NCI-H1092 treated with DMSO at 0.1 percent for 48 hours (cell line): Measurements from ENCODE around the gene MGAT4C.
A peak's percentile ranks its signal among the peaks of the same experiment; 100 is the strongest.

ENCODE experiments used
- DNase-seq: peaks from one replicate; lab custom pipeline; 2025; lab: John Stamatoyannopoulos, UW

The MGAT4C gene

GRCh38 chr12:85971800-85972199 lies 284.4 kb downstream of the MGAT4C start:
- no peak for DNase-seq

GRCh38 chr12:85968606-85969005 lies 287.6 kb downstream of the MGAT4C start:
- DNase-seq: no peak

DNA sequence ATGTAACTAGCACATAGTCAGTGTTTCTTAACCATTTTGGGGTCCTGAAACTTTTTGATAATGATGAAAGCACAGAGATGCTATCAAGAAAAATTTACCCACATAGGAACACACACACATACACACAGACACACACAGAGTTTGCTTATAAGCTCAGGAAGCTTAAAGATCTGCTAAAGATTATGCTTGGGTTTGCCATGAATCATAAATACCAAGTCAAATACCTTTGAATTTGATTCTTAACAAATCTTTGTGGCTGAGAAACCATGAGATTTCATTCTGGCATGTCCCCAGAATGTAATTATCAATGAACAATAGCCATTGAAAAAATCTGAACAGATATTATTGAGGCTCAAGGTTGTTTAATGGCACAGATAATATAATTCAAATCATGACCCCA lies 292.9 kb downstream of the MGAT4C start:
- no peak for DNase-seq

- DNase-seq: no peak
Measured at GRCh38 chr12:85956081-85956480, 300.1 kb downstream of the MGAT4C start.

GRCh38 chr12:85955127-85955526 lies 301.1 kb downstream of the MGAT4C start:
- peak; percentile 9 for DNase-seq

GRCh38 chr12:85951823-85952222 lies 304.4 kb downstream of the MGAT4C start:
- DNase-seq: peak; percentile 30

DNA sequence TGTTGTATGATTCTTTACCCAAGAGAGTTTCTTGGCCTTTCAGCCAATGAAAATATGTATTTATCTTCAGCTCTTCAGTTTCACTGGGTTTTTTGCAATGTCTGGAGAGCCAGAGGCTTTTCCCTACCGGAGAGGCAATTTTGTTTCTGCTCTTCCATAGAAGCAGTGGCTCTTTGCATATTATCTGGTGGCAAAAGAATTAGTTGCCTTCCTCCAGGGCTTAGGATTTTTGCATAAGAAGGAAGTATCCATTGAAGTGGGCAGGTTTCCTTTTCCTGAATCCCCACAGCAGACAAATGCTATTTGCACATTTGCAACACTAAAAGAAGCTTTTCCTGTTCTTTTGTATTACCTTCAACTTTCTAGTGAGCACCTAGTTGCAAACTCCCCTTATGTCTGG lies 306.9 kb downstream of the MGAT4C start:
- no peak for DNase-seq

DNA sequence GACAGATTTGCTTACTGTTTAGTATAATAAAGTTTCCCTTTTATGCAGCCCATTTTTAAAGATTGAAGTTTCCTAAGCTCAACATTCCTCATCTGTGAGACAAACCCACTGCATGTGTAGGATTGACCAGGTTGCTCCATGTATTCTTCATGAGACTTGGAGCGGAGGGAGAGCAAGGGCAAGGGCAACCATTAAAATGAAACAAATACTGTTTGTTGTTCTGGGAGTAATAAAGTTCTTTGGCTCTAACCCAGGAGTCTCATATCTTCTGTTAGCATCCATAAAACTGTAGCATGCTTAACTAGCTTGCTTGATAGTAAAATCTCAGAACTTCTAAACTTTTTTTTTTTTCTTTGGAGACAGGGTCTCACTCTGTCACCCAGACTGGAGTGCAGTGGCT lies 307.9 kb downstream of the MGAT4C start:
- DNase-seq: no peak

DNA sequence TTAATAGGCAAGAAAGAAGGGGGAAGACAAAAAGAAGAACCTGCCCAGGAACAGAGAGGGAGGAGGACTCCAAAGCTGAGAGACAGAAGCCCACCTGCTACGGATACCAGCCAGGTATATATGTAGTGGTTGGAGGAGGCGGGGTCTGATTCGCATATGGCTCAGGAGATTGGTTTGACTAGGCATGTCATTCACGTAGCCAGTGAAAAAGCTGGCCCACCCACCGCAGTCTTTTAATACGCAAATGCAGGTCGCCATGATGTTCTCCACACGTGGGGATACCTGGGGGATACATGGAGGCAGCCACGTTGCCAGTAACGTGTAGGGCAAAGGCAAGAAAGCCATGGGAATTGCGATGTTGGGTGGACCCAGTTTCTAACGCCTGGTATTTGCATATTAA lies 308.9 kb downstream of the MGAT4C start:
- no peak for DNase-seq

GRCh38 chr12:85946375-85946774 lies 309.8 kb downstream of the MGAT4C start:
- no peak for DNase-seq

DNA sequence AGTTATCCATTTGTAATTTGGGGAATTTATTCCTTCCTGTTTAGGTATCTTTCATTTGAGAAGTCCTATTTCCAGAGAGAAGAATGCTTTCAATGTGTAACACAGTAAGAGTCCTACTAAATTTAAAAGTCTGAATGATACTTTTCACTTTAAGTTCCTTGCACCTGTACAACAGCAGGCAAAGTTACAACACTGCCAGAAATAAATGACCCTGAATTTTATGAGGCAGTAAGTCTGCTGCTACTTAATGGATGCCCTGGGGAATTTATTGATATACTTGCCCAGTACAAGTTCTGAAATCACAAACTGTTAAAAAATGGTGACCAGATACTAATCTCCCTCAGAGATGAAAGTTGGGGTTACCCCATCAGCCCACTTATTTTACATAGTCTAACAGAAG lies 329.0 kb downstream of the MGAT4C start:
- no peak for DNase-seq

DNA sequence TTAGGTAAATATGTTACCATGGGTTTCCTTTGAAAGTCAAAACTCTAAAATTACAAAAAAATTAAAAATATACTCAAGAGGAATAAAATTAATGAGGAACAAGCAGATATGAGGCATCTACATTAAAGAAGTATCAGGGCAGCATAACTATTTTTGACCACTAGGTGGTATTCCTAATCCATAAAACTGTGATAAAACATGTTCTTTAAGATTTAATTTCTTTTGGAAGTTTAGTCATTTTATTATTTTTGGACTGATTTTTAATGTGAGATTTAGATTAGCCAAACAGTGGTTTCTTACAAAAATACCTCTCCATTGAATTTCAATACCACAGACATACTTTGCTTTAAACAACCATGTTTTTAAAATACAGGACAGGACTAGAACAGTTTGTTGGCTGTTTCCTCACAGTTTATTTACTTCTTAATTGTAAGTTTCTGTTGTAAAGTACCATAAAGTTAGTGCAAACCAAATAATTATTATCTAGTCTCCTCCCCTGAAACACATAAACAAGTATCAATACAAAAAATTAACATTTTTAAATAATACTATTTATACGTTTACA lies 332.3 kb downstream of the MGAT4C start:
- DNase-seq: peak; percentile 3

- DNase-seq: peak; percentile 35
Measured at GRCh38 chr12:85920324-85920947, 335.8 kb downstream of the MGAT4C start.
